ENCODE measurements around the gene VWA8. TPM values are rescaled to one million over a fixed set of nuclear protein-coding genes. Genes with fewer than 3 reads are reported as not detected.

The VWA8 gene
- total and polyA plus RNA-seq, 2 of the 8 experiments (the other 6 are each of a cell fraction or from before 2014, with no cell fraction given): 5.9 to 19.6 TPM

DNA sequence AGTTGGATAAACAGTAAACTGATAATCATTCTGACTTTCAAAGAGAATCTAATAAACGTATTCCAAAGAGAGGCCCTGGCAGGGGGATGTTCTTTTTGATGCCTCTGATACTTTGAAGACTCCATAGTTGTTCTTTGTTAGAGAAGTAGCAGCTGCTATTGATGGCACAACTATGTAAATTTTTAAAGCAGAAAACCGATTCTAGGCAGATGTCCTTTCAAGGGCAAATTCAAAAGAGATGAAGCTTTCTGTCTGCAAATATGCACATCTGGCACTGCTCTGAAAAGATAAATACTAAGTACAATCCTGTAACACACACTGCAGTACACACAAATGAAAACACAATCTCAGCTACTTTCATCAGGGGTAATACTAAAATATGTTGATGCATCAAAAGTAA lies 250.1 kb downstream of the VWA8 start:
- no peak for DNase-seq (ENCODE audit: low read depth in 1 of 2, low spot score in 2 of 2)
- H4K5ac ChIP-seq (ENCODE audit: insufficient read length, low read depth, low read length): no peak overlapping the region
- ChIA-PET CTCF (ENCODE audit: partially characterized antibody) (interaction anchor here (1.0 to 1.6 kb wide), 4 partner anchors 14 to 50 kb away, joined by 3 to 4 read pairs (median 3); no protein-coding TSS in a partner anchor), POLR2A (ENCODE audit: partially characterized antibody) (no interaction called here)
- no peak overlapping the region for H2BK120ac ChIP-seq (replicated peaks; ENCODE audit: low read depth, low read length)
- no peak overlapping the region for H3K4ac ChIP-seq (replicated peaks; ENCODE audit: insufficient read length, low read depth, low read length)
- no peak overlapping the region for H3K9ac ChIP-seq (replicated peaks in 1 of 4; ENCODE audit: extremely low read depth in 1 of 4, low read depth in 3 of 4, low read length in 3 of 4)
- H3K23me2 ChIP-seq (ENCODE audit: low read depth, low read length): no peaks in the 10 kb centered on the region
- no peaks in the 10 kb centered on the region for H3K9me3 ChIP-seq (ENCODE audit: insufficient read depth in 2 of 2, low read depth in 1 of 2, low read length in 1 of 2)
- no peaks in the 10 kb centered on the region for H3K27me3 ChIP-seq (replicated peaks in 1 of 4; ENCODE audit: control insufficient read depth in 3 of 4, extremely low read depth in 1 of 4, insufficient read depth in 3 of 4, low read length in 3 of 4)
- H2BK5ac ChIP-seq (ENCODE audit: low read depth, low read length): no peak overlapping the region
- H4K91ac ChIP-seq (replicated peaks; ENCODE audit: insufficient read length, low read length): no peak overlapping the region
- no peak overlapping the region for H3K56ac ChIP-seq (replicated peaks; ENCODE audit: insufficient read length, low read depth, low read length)
- no peak overlapping the region for H2BK15ac ChIP-seq (ENCODE audit: low read length)
- no peak overlapping the region for H2BK20ac ChIP-seq (ENCODE audit: low read length)
- no peak overlapping the region for H2AFZ ChIP-seq (ENCODE audit: low read length)
- H3K4me2 ChIP-seq (ENCODE audit: insufficient read depth in 1 of 2, low read depth in 2 of 2, low read length in 2 of 2): no peak overlapping the region
- no peak overlapping the region for H3K27ac ChIP-seq (ENCODE audit: low read depth, low read length)
- 87% methylated on average over 2 of the region's 2 CpGs; no CpG with 5 or more reads in 1 of the 2 experiments for WGBS, 2 experiments (ENCODE audit: extremely low coverage in 1 of 2, insufficient coverage in 1 of 2, insufficient read length in 1 of 2, insufficient replicate concordance in 2 of 2, low coverage in 1 of 2, low lambda C conversion rate in 2 of 2, missing lambda C conversion rate in 1 of 2)
- no peak overlapping the region for H4K8ac ChIP-seq (ENCODE audit: extremely low read depth, insufficient read depth, low read length)
- no peak overlapping the region for H2BK12ac ChIP-seq (ENCODE audit: low read depth, low read length)
- H3K4me3 ChIP-seq (ENCODE audit: extremely low read depth in 1 of 4, insufficient read depth in 2 of 4, low read depth in 3 of 4, low read length in 4 of 4): no peak overlapping the region
- H3K79me1 ChIP-seq (ENCODE audit: low read depth, low read length): no peaks in the 10 kb centered on the region
- H4K20me1 ChIP-seq (replicated peaks in 1 of 2; ENCODE audit: control insufficient read depth in 1 of 2, insufficient read depth in 2 of 2, low read length in 2 of 2): no peaks in the 10 kb centered on the region
- H3K23ac ChIP-seq (ENCODE audit: insufficient read length): no peak overlapping the region
- no peak for FAIRE-seq
- H3K79me2 ChIP-seq (ENCODE audit: control insufficient read depth in 1 of 2, insufficient read depth in 2 of 2, low read length in 2 of 2): no peaks in the 10 kb centered on the region
- no peak overlapping the region for H3K18ac ChIP-seq (ENCODE audit: extremely low read depth, low read length)
- H3K14ac ChIP-seq (ENCODE audit: insufficient read length): no peak overlapping the region
- H2AK5ac ChIP-seq (ENCODE audit: low read depth, low read length): no peak overlapping the region
- no peaks in the 10 kb centered on the region for H3K4me1 ChIP-seq (replicated peaks in 1 of 4; ENCODE audit: control insufficient read depth in 3 of 4, insufficient read depth in 4 of 4, low read length in 3 of 4)
- no peaks in the 10 kb centered on the region for H3K36me3 ChIP-seq (ENCODE audit: control insufficient read depth in 2 of 4, insufficient read depth in 4 of 4, low read length in 3 of 4)
- TF ChIP-seq RAD21 (IDR thresholded peaks at IDR 0.05 in 1 of 2, conservative IDR thresholded peaks at IDR 0.05 in 1 of 2; ENCODE audit: low read depth in 2 of 2, low read length in 2 of 2) (no peak), CHD1 (IDR thresholded peaks at IDR 0.05; ENCODE audit: low read depth, low read length) (no peak), TAF1 (IDR thresholded peaks at IDR 0.05; ENCODE audit: low read depth, low read length) (no peak), RNF2 (IDR thresholded peaks at IDR 0.05; ENCODE audit: borderline replicate concordance, low read depth, low read length, missing control alignments, poor library complexity, severe bottlenecking) (no peak), MAFK (IDR thresholded peaks at IDR 0.05; ENCODE audit: low read depth, low read length) (no peak), JUN (IDR thresholded peaks at IDR 0.05; ENCODE audit: low read depth, low read length) (no peak), BRCA1 (IDR thresholded peaks at IDR 0.05; ENCODE audit: low read depth, low read length) (no peak), GABPA (IDR thresholded peaks at IDR 0.05; ENCODE audit: borderline replicate concordance, insufficient read depth, low read length) (no peak), SAP30 (IDR thresholded peaks at IDR 0.05; ENCODE audit: insufficient read depth, insufficient replicate concordance, low read length) (no peak), GTF2F1 (IDR thresholded peaks at IDR 0.05; ENCODE audit: borderline replicate concordance, low read depth, low read length) (no peak), PHF8 (conservative IDR thresholded peaks at IDR 0.05; ENCODE audit: low read depth, low read length) (no peak), CTBP2 (IDR thresholded peaks at IDR 0.05; ENCODE audit: borderline replicate concordance, insufficient read depth, insufficient read length, low read length) (no peak)
